Dendritic cell treated with granulocyte-macrophage colony-stimulating factor and Interleukin-4, amounts not matched to agents 40 ng/mL and 50 ng/mL, for 4 days (primary cell): ENCODE measurements around the gene KCNJ10.

Experiments
- H3K27ac Mint-ChIP-seq: one replicate; pipeline ENCODE4 v1.8.0; 2022; ENCODE audit warnings: mild to moderate bottlenecking, mixed read lengths
- H3K27me3 Mint-ChIP-seq: one replicate; pipeline ENCODE4 v1.8.0; 2022; ENCODE audit warnings: mild to moderate bottlenecking, mixed read lengths
- H3K36me3 Mint-ChIP-seq: one replicate; pipeline ENCODE4 v1.8.0; 2022; ENCODE audit warnings: low read depth, mixed read lengths
- H3K4me1 Mint-ChIP-seq: one replicate; pipeline ENCODE4 v1.8.0; 2022; ENCODE audit warnings: low read depth, mixed read lengths
- H3K4me3 Mint-ChIP-seq: one replicate; pipeline ENCODE4 v1.8.0; 2022; ENCODE audit warnings: mild to moderate bottlenecking, moderate library complexity, mixed read lengths
- H3K9me3 Mint-ChIP-seq: one replicate; pipeline ENCODE4 v1.8.0; 2022; ENCODE audit warnings: mixed read lengths
- intact Hi-C: fragments of 100-400 bp; cut with micrococcal nuclease; formaldehyde crosslinking; loops from one replicate; pipeline ENCODE4 v1.15.0; 2022

KCNJ10 gene

GRCh38 chr1:159949123-159949522 lies 120.8 kb downstream of the KCNJ10 start:
- H3K9me3 Mint-ChIP-seq: no peaks in the 10 kb centered on the region
- H3K27me3 Mint-ChIP-seq: peaks cover 21% of the 10 kb centered on the region
- peak overlapping the region; percentile 52 for H3K4me3 Mint-ChIP-seq
- H3K4me1 Mint-ChIP-seq: peaks cover 85% of the 10 kb centered on the region
- intact Hi-C loops: no loop called here
- H3K27ac Mint-ChIP-seq: peak overlapping the region; percentile 65
- H3K36me3 Mint-ChIP-seq: no peaks in the 10 kb centered on the region
